Fibroblast of lung (primary cell): ENCODE data around the gene SUGT1. TPM values are rescaled to one million over a fixed set of nuclear protein-coding genes. Genes with fewer than 3 reads are reported as not detected.

ENCODE experiments used
- DNase-seq, 2 donors: peaks; one replicate each; pipeline versions ENCODE4 v3.0.0 to v3.0.0-alpha.2; 2010; ENCODE audit warnings: low read depth in 2 of 2
- H2AFZ ChIP-seq: 2 replicates; pipeline ENCODE4 v1.5.1; 2012; ENCODE audit warnings: low read length, control low read depth, inconsistent platforms
- H3K27ac ChIP-seq: 2 replicates; pipeline ENCODE4 v1.5.1; 2011; ENCODE audit warnings: low read length, control low read depth; ENCODE audit not compliant: insufficient read depth
- H3K27me3 ChIP-seq: 2 replicates; pipeline ENCODE4 v1.5.1; 2011; ENCODE audit warnings: mild to moderate bottlenecking, low read length; ENCODE audit not compliant: control insufficient read depth, insufficient read depth
- H3K36me3 ChIP-seq: 2 replicates; pipeline ENCODE4 v1.5.1; 2011; ENCODE audit warnings: low read length; ENCODE audit not compliant: control insufficient read depth, insufficient read depth
- H3K4me1 ChIP-seq: 2 replicates; pipeline ENCODE4 v1.5.1; 2011; ENCODE audit warnings: low read length; ENCODE audit not compliant: control insufficient read depth, insufficient read depth; ENCODE audit errors: extremely low read depth
- H3K4me2 ChIP-seq: 2 replicates; pipeline ENCODE4 v1.5.1; 2011; ENCODE audit warnings: low read length, control low read depth; ENCODE audit not compliant: insufficient read depth; ENCODE audit errors: extremely low read depth
- H3K4me3 ChIP-seq, 4 experiments: fragments of 200-600 bp in 1 of 4; sonication (generic) in 1 of 4; replicated peaks in 1 of 4; 2 replicates each; pipeline ENCODE4 v1.5.1; 2011 to 2016; ENCODE audit warnings: low read length in 4 of 4, low read depth in 3 of 4, mild to moderate bottlenecking in 3 of 4, control low read depth in 2 of 4, inconsistent platforms in 1 of 4, mixed read lengths in 1 of 4; ENCODE audit not compliant: insufficient read depth in 1 of 4; ENCODE audit errors: control extremely low read depth in 1 of 4
- H3K79me2 ChIP-seq: 2 replicates; pipeline ENCODE4 v1.5.1; 2012; ENCODE audit warnings: mild to moderate bottlenecking, low read length, inconsistent platforms; ENCODE audit not compliant: control insufficient read depth, insufficient read depth
- H3K9ac ChIP-seq: 2 replicates; pipeline ENCODE4 v1.5.1; 2011; ENCODE audit warnings: mild to moderate bottlenecking, low read length, control low read depth; ENCODE audit not compliant: insufficient read depth
- H3K9me3 ChIP-seq: 2 replicates; pipeline ENCODE4 v1.5.1; 2012; ENCODE audit warnings: low read depth, low read length; ENCODE audit not compliant: control insufficient read depth, insufficient read depth
- H4K20me1 ChIP-seq: 2 replicates; pipeline ENCODE4 v1.5.1; 2011; ENCODE audit warnings: low read length; ENCODE audit not compliant: control insufficient read depth, insufficient read depth; ENCODE audit errors: extremely low read depth
- CTCF ChIP-seq, 2 donors: IDR thresholded peaks in 1 of 2; conservative IDR thresholded peaks in 1 of 2; 1 replicate in 1 of 2; 2 replicates in 1 of 2; pipeline ENCODE4 v1.5.1; 2011 to 2012; ENCODE audit warnings: low read length in 2 of 2, control low read depth in 1 of 2, inconsistent platforms in 1 of 2, low read depth in 1 of 2, mild to moderate bottlenecking in 1 of 2
- EZH2 ChIP-seq: IDR thresholded peaks from 2 replicates; pipeline ENCODE4 v1.5.1; 2012; ENCODE audit warnings: low read length, control low read depth, mild to moderate bottlenecking; ENCODE audit errors: missing control alignments
- polyA plus RNA-seq, 2 donors: library from polyadenylated mRNA; depleted of rRNA in 1 of 2; stranded (reverse) in 1 of 2; unstranded in 1 of 2; fragments of >200 nt; gene quantifications; 2 replicates each; pipeline ENCODE4 v1.2.1, GENCODE V29; 2011 to 2012; ENCODE audit warnings: missing spikeins in 1 of 2
- total RNA-seq: library from RNA; depleted of rRNA; stranded (reverse); fragments of >200 nt; gene quantifications from 2 replicates; pipeline ENCODE4 v1.2.1, GENCODE V29; 2014

The SUGT1 gene
- total and polyA plus RNA-seq, 2 donors (not counting 1 experiment from before 2014, with no cell fraction given), result 45.2 to 59.4 TPM

GRCh38 chr13:52743988-52744387 lies 91.4 kb downstream of the SUGT1 start:
- H3K36me3 ChIP-seq, result no peaks in the 10 kb centered on the region
- DNase-seq, result no peak
- TF ChIP-seq EZH2 (no peak), CTCF (conservative IDR thresholded peaks at IDR 0.05 in 1 of 2, IDR thresholded peaks at IDR 0.05 in 1 of 2; ENCODE audit: low read depth in 1 of 2, low read length in 2 of 2) (no peak)
- no peaks in the 10 kb centered on the region for H3K4me1 ChIP-seq
- H3K4me2 ChIP-seq, result no peak overlapping the region
- H3K9me3 ChIP-seq, result no peaks in the 10 kb centered on the region
- H3K79me2 ChIP-seq, result no peaks in the 10 kb centered on the region
- no peak overlapping the region for H2AFZ ChIP-seq
- H3K4me3 ChIP-seq, result no peak overlapping the region
- no peaks in the 10 kb centered on the region for H4K20me1 ChIP-seq
- H3K27me3 ChIP-seq, result peaks cover 15% of the 10 kb centered on the region
- H3K27ac ChIP-seq, result no peak overlapping the region
- H3K9ac ChIP-seq, result no peak overlapping the region

- no peak overlapping the region for H2AFZ ChIP-seq
- H3K9me3 ChIP-seq, result no peaks in the 10 kb centered on the region
- no peak for DNase-seq
- no peaks in the 10 kb centered on the region for H3K36me3 ChIP-seq
- no peak for TF ChIP-seq EZH2
- no peak for TF ChIP-seq CTCF (conservative IDR thresholded peaks at IDR 0.05 in 1 of 2, IDR thresholded peaks at IDR 0.05 in 1 of 2; ENCODE audit: low read depth in 1 of 2, low read length in 2 of 2)
- H3K27me3 ChIP-seq, result peaks cover 7% of the 10 kb centered on the region
- no peak overlapping the region for H3K4me3 ChIP-seq
- H3K27ac ChIP-seq, result no peak overlapping the region
- H3K4me2 ChIP-seq, result no peak overlapping the region
- no peak overlapping the region for H3K9ac ChIP-seq
- no peaks in the 10 kb centered on the region for H3K4me1 ChIP-seq
- no peaks in the 10 kb centered on the region for H3K79me2 ChIP-seq
- H4K20me1 ChIP-seq, result no peaks in the 10 kb centered on the region
Observed at GRCh38 chr13:52744842-52745375, 92.3 kb downstream of the SUGT1 start.

- H3K4me3 ChIP-seq, result no peak overlapping the region
- no peaks in the 10 kb centered on the region for H3K79me2 ChIP-seq
- no peaks in the 10 kb centered on the region for H4K20me1 ChIP-seq
- no peaks in the 10 kb centered on the region for H3K9me3 ChIP-seq
- DNase-seq, result no peak
- H3K36me3 ChIP-seq, result no peaks in the 10 kb centered on the region
- no peak overlapping the region for H2AFZ ChIP-seq
- H3K9ac ChIP-seq, result no peak overlapping the region
- H3K4me2 ChIP-seq, result no peak overlapping the region
- no peak for TF ChIP-seq CTCF (conservative IDR thresholded peaks at IDR 0.05 in 1 of 2, IDR thresholded peaks at IDR 0.05 in 1 of 2; ENCODE audit: low read depth in 1 of 2, low read length in 2 of 2)
- TF ChIP-seq EZH2, result no peak
- no peaks in the 10 kb centered on the region for H3K27me3 ChIP-seq
- H3K4me1 ChIP-seq, result no peaks in the 10 kb centered on the region
- H3K27ac ChIP-seq, result no peak overlapping the region
Observed at GRCh38 chr13:52746141-52746540, 93.5 kb downstream of the SUGT1 start.
